ENCODE results near the gene NCAPD3.
A peak's percentile ranks its signal among the peaks of the same experiment; 100 is the strongest.

The NCAPD3 gene

GRCh38 chr11:134126217-134126822 lies 97.4 kb downstream of the NCAPD3 start:
- POLR2A ChIA-PET = no interaction called here
- peak in 2 of 3 donors; percentile 45 to 58 for DNase-seq
- peaks cover 2 to 22% (median 9%) of the 10 kb centered on the region in 4 experiments for H3K4me1 ChIP-seq (ENCODE audit: control extremely low read depth in 1 of 4, control insufficient read depth in 4 of 4, insufficient read depth in 4 of 4, low read length in 3 of 4)
- no peak overlapping the region for H3K4me3 ChIP-seq (ENCODE audit: control insufficient read depth in 1 of 7, extremely low read depth in 1 of 7, insufficient read depth in 4 of 7, low read depth in 2 of 7, low read length in 6 of 7)
- H3K27ac ChIP-seq (ENCODE audit: insufficient read depth in 1 of 2, low read depth in 1 of 2, low read length in 2 of 2, poor library complexity in 1 of 2, severe bottlenecking in 2 of 2) = no peak overlapping the region
- CTCF ChIA-PET = interaction anchor here (3.2 kb wide), 1 partner anchor 10 kb away, joined by 16 read pairs; no protein-coding TSS in a partner anchor
- H3K36me3 ChIP-seq (ENCODE audit: control insufficient read depth in 4 of 4, insufficient read depth in 4 of 4, low read length in 3 of 4) = no peaks in the 10 kb centered on the region
- WGBS (ENCODE audit: insufficient coverage) = 100% methylated on average over 1 of the region's 1 CpG
- H3K27me3 ChIP-seq (replicated peaks in 2 of 5; ENCODE audit: control insufficient read depth in 4 of 5, insufficient read depth in 5 of 5, low read length in 4 of 5) = peaks cover 0 to 28% (median 18%) of the 10 kb centered on the region in 5 experiments
- peaks cover 0 to 11% (median 4%) of the 10 kb centered on the region in 5 experiments for H3K9me3 ChIP-seq (ENCODE audit: control extremely low read depth in 1 of 5, control insufficient read depth in 4 of 5, insufficient read depth in 2 of 5, low read depth in 1 of 5, low read length in 4 of 5)

DNA sequence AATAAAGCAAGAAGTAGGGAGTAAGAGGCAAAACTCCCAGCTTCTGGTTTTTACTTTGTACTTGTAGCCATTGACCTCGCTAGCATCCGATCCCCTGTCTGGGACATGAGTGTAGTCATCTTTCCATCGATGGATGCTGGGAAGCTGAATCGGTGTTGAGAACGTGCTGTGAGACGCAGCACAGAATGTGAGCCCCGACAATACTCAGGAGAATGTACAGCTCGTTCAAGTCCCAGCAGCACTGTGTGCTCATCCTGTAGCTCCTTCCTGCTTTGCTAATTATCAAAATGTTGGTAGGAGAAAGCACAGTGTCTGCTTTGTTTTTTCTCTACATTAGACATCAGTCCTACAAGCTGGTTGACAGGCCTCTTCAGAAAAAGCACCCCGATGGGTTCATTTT lies 98.3 kb downstream of the NCAPD3 start:
- CTCF ChIA-PET = interaction anchor here (0.7 to 3.2 kb wide), 5 partner anchors 10 to 95 kb away, joined by 3 to 16 read pairs (median 4); no protein-coding TSS in a partner anchor
- Histone ChIP-seq H3K9me3 (ENCODE audit: control extremely low read depth in 1 of 5, control insufficient read depth in 4 of 5, insufficient read depth in 2 of 5, low read depth in 1 of 5, low read length in 4 of 5) (peaks cover 0 to 4% (median under 1%) of the 10 kb centered on the region in 5 experiments), H3K27ac (ENCODE audit: insufficient read depth in 1 of 2, low read depth in 1 of 2, low read length in 2 of 2, poor library complexity in 1 of 2, severe bottlenecking in 2 of 2) (no peak overlapping the region), H3K27me3 (replicated peaks in 2 of 5; ENCODE audit: control insufficient read depth in 4 of 5, insufficient read depth in 5 of 5, low read length in 4 of 5) (peaks cover 0 to 28% (median 18%) of the 10 kb centered on the region in 5 experiments), H3K4me3 (ENCODE audit: control insufficient read depth in 1 of 7, extremely low read depth in 1 of 7, insufficient read depth in 4 of 7, low read depth in 2 of 7, low read length in 6 of 7) (no peak overlapping the region), H3K4me1 (ENCODE audit: control extremely low read depth in 1 of 4, control insufficient read depth in 4 of 4, insufficient read depth in 4 of 4, low read length in 3 of 4) (peaks cover 2 to 30% (median 12%) of the 10 kb centered on the region in 4 experiments), H3K36me3 (ENCODE audit: control insufficient read depth in 4 of 4, insufficient read depth in 4 of 4, low read length in 3 of 4) (no peaks in the 10 kb centered on the region)
- POLR2A ChIA-PET = no interaction called here
- 86% methylated on average over 8 of the region's 9 CpGs for WGBS (ENCODE audit: insufficient coverage)
- no peak for DNase-seq

DNA sequence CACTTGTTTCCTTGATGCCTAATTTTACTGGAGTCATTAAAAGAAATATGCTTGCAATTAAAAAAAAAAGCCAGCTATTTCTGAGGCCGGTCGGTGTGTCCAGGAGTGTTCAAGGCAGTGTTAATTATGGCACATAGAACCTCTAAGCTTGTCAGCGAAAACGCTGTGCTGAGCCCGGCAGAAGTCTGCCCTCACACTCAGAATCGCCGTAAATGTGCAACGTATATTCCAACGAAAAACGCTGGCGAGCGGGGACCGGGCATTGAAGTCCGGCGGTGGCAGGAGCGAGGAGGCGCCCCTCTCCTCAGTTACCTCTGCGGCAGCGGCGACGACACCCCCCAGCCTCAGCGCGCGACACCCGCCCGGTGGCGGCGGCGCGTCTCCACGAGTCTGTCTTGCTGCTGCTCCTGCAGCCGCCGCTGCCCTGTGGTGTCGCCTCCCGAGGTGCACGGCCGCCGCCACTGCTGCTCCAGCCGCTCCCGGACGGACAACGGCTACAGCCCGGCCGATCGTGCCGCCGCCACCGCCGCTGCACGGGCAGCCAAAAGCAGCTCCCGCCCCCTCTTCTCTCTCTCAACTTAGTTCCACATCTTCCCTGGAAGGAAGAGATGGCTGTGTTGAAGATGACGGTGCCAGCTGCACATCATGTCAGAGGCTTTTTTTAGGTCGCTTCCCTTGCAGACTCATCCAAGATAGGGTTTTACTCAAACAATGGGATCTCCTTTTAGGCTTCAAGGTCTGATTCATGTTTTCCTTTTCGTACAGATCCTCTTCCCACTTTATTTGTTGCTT lies 98.9 kb downstream of the NCAPD3 start:
- CTCF ChIA-PET = interaction anchor here (0.7 to 3.2 kb wide), 5 partner anchors 11 to 95 kb away, joined by 3 to 16 read pairs (median 4); no protein-coding TSS in a partner anchor
- Histone ChIP-seq H3K4me1 (ENCODE audit: control extremely low read depth in 1 of 4, control insufficient read depth in 4 of 4, insufficient read depth in 4 of 4, low read length in 3 of 4) (peaks cover 2 to 30% (median 12%) of the 10 kb centered on the region in 4 experiments), H3K9me3 (ENCODE audit: control extremely low read depth in 1 of 5, control insufficient read depth in 4 of 5, insufficient read depth in 2 of 5, low read depth in 1 of 5, low read length in 4 of 5) (peaks cover 0 to 2% (median 0%) of the 10 kb centered on the region in 5 experiments), H3K27me3 (replicated peaks in 2 of 5; ENCODE audit: control insufficient read depth in 4 of 5, insufficient read depth in 5 of 5, low read length in 4 of 5) (peaks cover 0 to 28% (median 18%) of the 10 kb centered on the region in 5 experiments), H3K27ac (ENCODE audit: insufficient read depth in 1 of 2, low read depth in 1 of 2, low read length in 2 of 2, poor library complexity in 1 of 2, severe bottlenecking in 2 of 2) (no peak overlapping the region), H3K4me3 (ENCODE audit: control insufficient read depth in 1 of 7, extremely low read depth in 1 of 7, insufficient read depth in 4 of 7, low read depth in 2 of 7, low read length in 6 of 7) (peak overlapping the region; percentile 20 to 70 (median 50)), H3K36me3 (ENCODE audit: control insufficient read depth in 4 of 4, insufficient read depth in 4 of 4, low read length in 3 of 4) (no peaks in the 10 kb centered on the region)
- DNase-seq = peak in 2 of 3 donors; percentile 33 to 56
- WGBS (ENCODE audit: insufficient coverage) = 9% methylated on average over 42 of the region's 54 CpGs
- POLR2A ChIA-PET = no interaction called here

- Histone ChIP-seq H3K27me3 (replicated peaks in 2 of 5; ENCODE audit: control insufficient read depth in 4 of 5, insufficient read depth in 5 of 5, low read length in 4 of 5) (peaks cover 0 to 26% (median 18%) of the 10 kb centered on the region in 5 experiments), H3K27ac (ENCODE audit: insufficient read depth in 1 of 2, low read depth in 1 of 2, low read length in 2 of 2, poor library complexity in 1 of 2, severe bottlenecking in 2 of 2) (no peak overlapping the region), H3K4me3 (ENCODE audit: control insufficient read depth in 1 of 7, extremely low read depth in 1 of 7, insufficient read depth in 4 of 7, low read depth in 2 of 7, low read length in 6 of 7) (peak overlapping the region in 1 of 7 experiments; percentile 6), H3K4me1 (ENCODE audit: control extremely low read depth in 1 of 4, control insufficient read depth in 4 of 4, insufficient read depth in 4 of 4, low read length in 3 of 4) (peaks cover 0 to 25% (median 12%) of the 10 kb centered on the region in 4 experiments), H3K9me3 (ENCODE audit: control extremely low read depth in 1 of 5, control insufficient read depth in 4 of 5, insufficient read depth in 2 of 5, low read depth in 1 of 5, low read length in 4 of 5) (no peaks in the 10 kb centered on the region), H3K36me3 (ENCODE audit: control insufficient read depth in 4 of 4, insufficient read depth in 4 of 4, low read length in 3 of 4) (no peaks in the 10 kb centered on the region)
- peak in 2 of 3 donors; percentile 18 to 42 for DNase-seq
- 27% methylated on average over 6 of the region's 9 CpGs for WGBS (ENCODE audit: insufficient coverage)
- ChIA-PET POLR2A (no interaction called here), CTCF (interaction anchor here (1.3 kb wide), 1 partner anchor 21 kb away, joined by 3 read pairs; no protein-coding TSS in a partner anchor)
Observed at GRCh38 chr11:134120921-134121526, 102.7 kb downstream of the NCAPD3 start.

DNA sequence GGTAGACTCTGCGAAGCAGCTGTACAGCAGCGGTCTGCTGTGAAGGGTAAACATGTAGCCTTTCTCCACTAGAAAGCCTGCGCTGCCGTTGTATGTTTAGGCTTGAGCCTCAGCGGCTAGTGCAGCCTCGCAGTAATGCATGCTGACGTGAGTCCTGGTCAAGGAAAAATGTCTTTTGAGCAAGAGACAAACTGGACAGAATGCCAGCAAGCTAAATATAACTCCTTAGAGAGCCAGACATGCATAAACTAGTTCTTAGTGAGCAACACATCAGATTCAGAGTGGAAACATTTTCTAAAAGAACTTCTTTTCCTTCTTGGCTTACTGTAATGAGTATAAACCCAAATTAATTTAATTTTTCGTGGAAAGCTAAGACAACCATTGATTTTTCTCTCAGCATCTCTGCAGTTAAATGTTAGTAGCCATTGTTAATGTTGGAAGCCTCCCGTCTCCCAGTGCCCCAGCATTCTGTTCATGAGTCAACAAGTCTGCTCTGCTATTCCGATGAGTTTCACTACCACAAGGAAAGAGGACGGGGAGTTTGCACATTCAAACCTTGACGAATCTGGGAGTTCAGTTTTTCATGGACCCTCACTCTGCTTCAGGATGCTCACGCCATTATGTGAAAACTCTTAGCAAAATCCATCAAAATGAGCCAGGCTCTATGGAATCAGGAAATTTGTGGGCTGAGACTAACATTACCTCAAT lies 103.5 kb downstream of the NCAPD3 start:
- ChIA-PET CTCF (interaction anchor here (1.3 to 1.7 kb wide), 2 partner anchors 20 to 70 kb away, joined by 3 to 5 read pairs; no protein-coding TSS in a partner anchor), POLR2A (no interaction called here)
- peaks cover 0 to 17% (median 12%) of the 10 kb centered on the region in 4 experiments for H3K4me1 ChIP-seq (ENCODE audit: control extremely low read depth in 1 of 4, control insufficient read depth in 4 of 4, insufficient read depth in 4 of 4, low read length in 3 of 4)
- no peaks in the 10 kb centered on the region for H3K9me3 ChIP-seq (ENCODE audit: control extremely low read depth in 1 of 5, control insufficient read depth in 4 of 5, insufficient read depth in 2 of 5, low read depth in 1 of 5, low read length in 4 of 5)
- H3K36me3 ChIP-seq (ENCODE audit: control insufficient read depth in 4 of 4, insufficient read depth in 4 of 4, low read length in 3 of 4) = no peaks in the 10 kb centered on the region
- 98% methylated on average over 12 of the region's 13 CpGs for WGBS (ENCODE audit: insufficient coverage)
- peaks cover 0 to 18% (median 16%) of the 10 kb centered on the region in 5 experiments for H3K27me3 ChIP-seq (replicated peaks in 2 of 5; ENCODE audit: control insufficient read depth in 4 of 5, insufficient read depth in 5 of 5, low read length in 4 of 5)
- no peak for DNase-seq
- H3K4me3 ChIP-seq (ENCODE audit: control insufficient read depth in 1 of 7, extremely low read depth in 1 of 7, insufficient read depth in 4 of 7, low read depth in 2 of 7, low read length in 6 of 7) = no peak overlapping the region
- no peak overlapping the region for H3K27ac ChIP-seq (ENCODE audit: insufficient read depth in 1 of 2, low read depth in 1 of 2, low read length in 2 of 2, poor library complexity in 1 of 2, severe bottlenecking in 2 of 2)

GRCh38 chr11:134119094-134119493 lies 104.7 kb downstream of the NCAPD3 start:
- POLR2A ChIA-PET = interaction anchor here (0.6 kb wide), 1 partner anchor 159 kb away, joined by 5 read pairs; no protein-coding TSS in a partner anchor
- Histone ChIP-seq H3K27ac (ENCODE audit: insufficient read depth in 1 of 2, low read depth in 1 of 2, low read length in 2 of 2, poor library complexity in 1 of 2, severe bottlenecking in 2 of 2) (no peak overlapping the region), H3K27me3 (replicated peaks in 2 of 5; ENCODE audit: control insufficient read depth in 4 of 5, insufficient read depth in 5 of 5, low read length in 4 of 5) (peaks cover 0 to 7% (median 6%) of the 10 kb centered on the region in 5 experiments), H3K4me1 (ENCODE audit: control extremely low read depth in 1 of 4, control insufficient read depth in 4 of 4, insufficient read depth in 4 of 4, low read length in 3 of 4) (peaks cover 0 to 9% (median 4%) of the 10 kb centered on the region in 4 experiments), H3K9me3 (ENCODE audit: control extremely low read depth in 1 of 5, control insufficient read depth in 4 of 5, insufficient read depth in 2 of 5, low read depth in 1 of 5, low read length in 4 of 5) (no peaks in the 10 kb centered on the region), H3K36me3 (ENCODE audit: control insufficient read depth in 4 of 4, insufficient read depth in 4 of 4, low read length in 3 of 4) (no peaks in the 10 kb centered on the region), H3K4me3 (ENCODE audit: control insufficient read depth in 1 of 7, extremely low read depth in 1 of 7, insufficient read depth in 4 of 7, low read depth in 2 of 7, low read length in 6 of 7) (no peak overlapping the region)
- 90% methylated on average over 2 of the region's 3 CpGs for WGBS (ENCODE audit: insufficient coverage)
- CTCF ChIA-PET = interaction anchor here (1.7 kb wide), 1 partner anchor 69 kb away, joined by 5 read pairs; no protein-coding TSS in a partner anchor
- DNase-seq = peak in 2 of 3 donors; percentile 17 to 29

Measured in common myeloid progenitor, CD34-positive (primary cell).